ENCODE results near the gene SMIM11.
"Not testable (repeated sequence)": the region's sequence is repeated elsewhere in the genome, so short reads cannot be mapped to it uniquely, and the experiment has no call there.

- TF ChIP-seq CTCF (IDR thresholded peaks at IDR 0.05; ENCODE audit: insufficient read depth, low read length); POLR2AphosphoS5 (IDR thresholded peaks at IDR 0.05; ENCODE audit: low read depth); SPI1 (IDR thresholded peaks at IDR 0.05; ENCODE audit: borderline replicate concordance, low read depth): not testable (repeated sequence)
These were observed 845 bp upstream of the SMIM11 start for GRCh38 chr21:34374462-34374861.

Data from HL-60 (cell line).